Cardiac muscle cell (in vitro differentiated cells and primary cell): ENCODE results near the gene RHEBL1. TPM values are rescaled to one million over a fixed set of nuclear protein-coding genes. Genes with fewer than 3 reads are reported as not detected.

ENCODE experiments used
- DNase-seq, 2 donors: peaks; one replicate each; pipeline versions ENCODE4 v3.0.0 to v3.0.0-alpha.2; 2010 to 2017; ENCODE audit warnings: low read depth in 1 of 2, low spot score in 1 of 2
- H3K27ac ChIP-seq: fragments of 200-600 bp; sonication (generic); 2 replicates; pipeline ENCODE4 v1.5.1; 2016
- H3K27me3 ChIP-seq: fragments of 200-600 bp; sonication (generic); 2 replicates; pipeline ENCODE4 v1.6.0; 2016; ENCODE audit warnings: control low read depth
- H3K36me3 ChIP-seq: fragments of 200-600 bp; sonication (generic); 2 replicates; pipeline ENCODE4 v1.5.1; 2016; ENCODE audit warnings: control low read depth
- H3K4me1 ChIP-seq: fragments of 200-600 bp; sonication (generic); 2 replicates; pipeline ENCODE4 v1.8.1; 2017; ENCODE audit warnings: low read depth, mild to moderate bottlenecking, mixed run types
- H3K4me3 ChIP-seq: fragments of 200-600 bp; sonication (generic); 2 replicates; pipeline ENCODE4 v1.5.1; 2016; ENCODE audit warnings: mild to moderate bottlenecking
- H3K9me3 ChIP-seq: fragments of 200-600 bp; sonication (generic); 2 replicates; pipeline ENCODE4 v1.5.1; 2017; ENCODE audit warnings: low read depth, mild to moderate bottlenecking, control low read depth
- CTCF ChIP-seq: IDR thresholded peaks from 2 replicates; pipeline ENCODE4 v1.5.1; 2012; ENCODE audit warnings: low read depth, mild to moderate bottlenecking, low read length
- polyA plus RNA-seq: library from polyadenylated mRNA; unstranded; fragments of >200 nt; fragmentation: Nextera tagmentation; extraction: Ambion mirVana; gene quantifications from 2 replicates; pipeline ENCODE4 v1.2.1, GENCODE V29; 2016
- total RNA-seq: library from RNA; depleted of rRNA; stranded (reverse); fragments of >200 nt; gene quantifications from 2 replicates; pipeline ENCODE4 v1.2.3, GENCODE V29; 2016

RHEBL1 gene
- total and polyA plus RNA-seq, 2 experiments from 2014 or later = 0.42 to 1.0 TPM

DNA sequence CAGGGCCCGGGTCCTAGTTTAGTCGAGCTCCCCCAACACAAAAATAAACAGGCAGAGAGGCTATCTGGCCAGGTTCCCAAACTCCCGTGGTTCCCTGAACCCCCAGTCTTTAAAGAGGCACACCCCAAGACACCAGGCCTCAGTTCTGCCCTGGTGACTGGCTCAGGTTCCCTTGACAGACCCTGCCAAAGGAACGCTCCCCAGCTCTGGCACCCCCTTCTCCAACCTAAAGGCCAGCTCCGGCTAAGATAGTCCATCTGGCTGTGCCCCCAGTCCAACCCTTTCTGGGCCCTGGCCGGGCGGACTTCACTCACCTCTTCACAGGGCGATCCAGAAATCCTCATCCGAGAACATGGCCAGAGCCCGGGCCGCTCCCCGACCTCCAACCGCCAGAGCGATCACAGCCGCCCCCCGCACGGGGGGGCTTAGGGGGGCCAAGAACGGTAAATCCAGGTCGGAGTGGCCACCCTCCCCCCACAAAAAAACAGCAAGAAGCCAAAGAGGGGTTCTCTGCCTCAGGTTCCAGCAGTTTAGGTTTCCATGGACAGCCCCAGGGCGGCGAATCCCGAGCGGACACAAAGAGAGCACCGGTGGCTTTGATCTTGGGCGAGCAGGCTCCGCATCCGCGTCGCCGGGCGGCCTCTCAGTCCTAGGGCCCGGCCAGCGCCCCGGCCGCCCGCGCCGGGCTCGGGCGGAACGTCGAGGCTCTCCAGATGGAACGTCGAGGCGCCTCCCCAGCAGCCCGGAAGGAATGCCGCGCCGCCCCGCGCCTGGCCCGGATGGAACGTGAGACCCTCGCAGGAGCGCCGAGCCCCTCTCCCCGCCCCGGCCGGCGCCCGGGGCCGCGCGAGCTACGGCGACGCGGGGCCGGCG is 10.2 kb downstream of the RHEBL1 start:
- Histone ChIP-seq H3K27me3 (no peaks in the 10 kb centered on the region), H3K4me3 (peak overlapping the region; percentile 77), H3K36me3 (peaks cover 7% of the 10 kb centered on the region), H3K27ac (peak overlapping the region; percentile 99), H3K9me3 (no peaks in the 10 kb centered on the region), H3K4me1 (peaks cover 26% of the 10 kb centered on the region)
- TF ChIP-seq CTCF = no peak
- peak; percentile 32 to 67 for DNase-seq

DNA sequence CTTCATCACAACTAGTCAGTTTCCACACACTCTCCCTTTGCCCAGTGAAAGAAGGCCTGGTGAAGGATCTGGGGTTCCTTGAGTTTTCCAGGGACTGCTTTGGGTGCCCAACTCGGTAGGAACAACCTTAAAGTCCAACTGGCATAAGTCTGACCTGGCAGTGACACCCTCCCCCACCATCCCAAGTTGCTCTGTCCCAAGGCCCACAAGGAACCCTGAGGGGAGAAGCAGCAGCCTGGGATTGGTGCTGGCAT is 10.8 kb downstream of the RHEBL1 start:
- H3K36me3 ChIP-seq = peaks cover 13% of the 10 kb centered on the region
- TF ChIP-seq CTCF = no peak
- H3K4me3 ChIP-seq = peak overlapping the region; percentile 77
- DNase-seq = no peak
- H3K27me3 ChIP-seq = no peaks in the 10 kb centered on the region
- peak overlapping the region; percentile 99 for H3K27ac ChIP-seq
- peaks cover 26% of the 10 kb centered on the region for H3K4me1 ChIP-seq
- H3K9me3 ChIP-seq = no peaks in the 10 kb centered on the region

DNA sequence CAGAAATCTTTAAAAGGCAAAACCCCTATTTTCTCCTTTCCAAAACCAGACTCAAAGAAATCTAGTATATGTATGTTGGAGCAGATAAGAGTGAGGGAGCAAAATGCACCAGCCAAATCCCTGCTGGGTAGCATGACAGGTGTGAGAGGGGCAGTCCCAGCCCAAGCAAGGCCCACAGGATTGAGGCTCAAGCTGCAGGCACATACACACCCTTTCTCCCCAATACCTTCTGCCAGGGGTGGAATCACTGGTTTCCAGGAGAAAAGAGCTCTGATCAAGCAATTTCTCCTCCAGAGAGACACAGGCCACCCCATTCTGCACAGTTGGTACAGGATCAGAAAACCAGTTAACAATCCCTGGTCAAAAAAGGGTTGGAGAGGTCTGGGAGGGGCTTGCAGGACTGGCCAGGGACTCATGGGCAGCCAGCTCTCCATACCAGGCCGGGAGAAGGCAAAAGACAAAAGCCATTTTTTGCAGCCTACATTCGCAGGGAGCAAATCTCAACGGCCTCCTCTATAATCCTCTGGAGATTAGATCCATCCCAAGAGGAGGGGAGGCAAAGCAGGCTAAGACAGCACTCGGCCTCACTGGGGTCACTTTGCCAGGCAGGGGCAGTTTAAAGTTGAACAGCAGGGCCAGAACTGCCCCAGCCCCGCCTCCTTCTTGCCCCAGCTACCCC is 11.3 kb downstream of the RHEBL1 start:
- H3K4me3 ChIP-seq = peak overlapping the region; percentile 77
- H3K36me3 ChIP-seq = peaks cover 18% of the 10 kb centered on the region
- peaks cover 26% of the 10 kb centered on the region for H3K4me1 ChIP-seq
- DNase-seq = no peak
- H3K27ac ChIP-seq = no peak overlapping the region
- TF ChIP-seq CTCF = no peak
- no peaks in the 10 kb centered on the region for H3K9me3 ChIP-seq
- H3K27me3 ChIP-seq = no peaks in the 10 kb centered on the region

GRCh38 chr12:49057888-49058287 is 11.9 kb downstream of the RHEBL1 start:
- no peak for DNase-seq
- TF ChIP-seq CTCF = no peak

DNA sequence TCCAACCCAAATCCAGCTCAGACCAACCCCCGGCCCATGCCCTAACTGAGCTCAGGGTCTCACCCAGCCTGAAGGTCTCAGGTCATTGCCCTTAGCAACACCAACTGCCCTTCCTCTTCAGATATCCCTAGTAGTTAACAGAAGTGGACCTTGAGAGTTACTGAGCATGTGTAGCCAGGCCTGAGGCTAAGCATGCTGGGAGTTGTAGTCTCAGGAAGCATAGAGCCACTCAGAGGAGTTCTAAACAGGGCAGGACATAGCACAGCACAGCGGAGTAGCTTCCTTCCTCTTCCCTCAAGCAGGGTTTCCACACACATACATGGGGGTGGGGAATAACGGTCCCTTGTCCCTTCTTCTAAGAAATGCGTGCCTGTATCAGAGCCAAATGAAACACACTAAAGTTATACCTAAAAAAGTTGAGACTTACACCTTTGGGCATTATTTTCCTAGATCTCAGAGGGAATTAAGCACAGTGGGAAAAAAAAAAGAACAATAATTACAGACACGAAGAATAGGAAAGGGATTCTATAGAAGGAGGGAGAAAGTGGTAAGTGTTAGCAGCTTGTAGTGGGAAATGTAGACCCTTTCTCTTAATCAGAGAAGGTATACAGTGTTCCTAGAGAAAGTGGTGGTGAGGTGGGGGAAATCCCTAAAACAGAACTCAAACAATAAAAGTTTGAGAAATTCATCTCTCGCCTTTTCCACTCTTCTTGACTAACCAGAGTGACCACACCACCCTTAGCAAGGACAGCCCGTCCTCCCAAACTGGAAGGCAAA is 13.6 kb downstream of the RHEBL1 start:
- Histone ChIP-seq H3K4me3 (no peak overlapping the region), H3K4me1 (peaks cover 26% of the 10 kb centered on the region), H3K27ac (no peak overlapping the region), H3K9me3 (no peaks in the 10 kb centered on the region), H3K36me3 (peaks cover 28% of the 10 kb centered on the region), H3K27me3 (no peaks in the 10 kb centered on the region)
- TF ChIP-seq CTCF = no peak
- peak; percentile 56 to 87 for DNase-seq

More at GRCh38 chr12:49057888-49058287, 11.9 kb downstream of the RHEBL1 start:
- Histone ChIP-seq H3K27ac (no peak overlapping the region), H3K4me1 (peaks cover 26% of the 10 kb centered on the region), H3K27me3 (no peaks in the 10 kb centered on the region), H3K36me3 (peaks cover 24% of the 10 kb centered on the region), H3K4me3 (peak overlapping the region; percentile 77), H3K9me3 (no peaks in the 10 kb centered on the region)
